Measurements from ENCODE around the gene ERAP2. TPM values are rescaled to one million over a fixed set of nuclear protein-coding genes. Genes with fewer than 3 reads are reported as not detected.
A peak's percentile ranks its signal among the peaks of the same experiment; 100 is the strongest.

Gene ERAP2
- total and polyA plus RNA-seq, 12 donors: 0.92 to 29.7 (median 5.5) TPM

- 80 to 84% methylated on average over 3 of the region's 3 CpGs for WGBS, 2 donors
- Histone ChIP-seq H3K9me3 (no peaks in the 10 kb centered on the region), H3K4me3 (no peak overlapping the region), H3K4me1 (peaks cover 0 to 54% (median 25%) of the 10 kb centered on the region in 9 donors), H3K36me3 (no peaks in the 10 kb centered on the region), H3K27ac (peak overlapping the region in 1 of 10 donors; percentile 3), H3K27me3 (no peaks in the 10 kb centered on the region)
- intact Hi-C loops (cut with DNase I): no loop called here
- no peak for ATAC-seq
- DNase-seq: no peak
- TF ChIP-seq CTCF (IDR thresholded peaks at IDR 0.05): no peak
These were observed 64.3 kb downstream of the ERAP2 start for GRCh38 chr5:96940586-96940985.

- no peaks in the 10 kb centered on the region for H3K9me3 ChIP-seq
- DNase-seq: no peak
- TF ChIP-seq CTCF (IDR thresholded peaks at IDR 0.05): no peak
- no peaks in the 10 kb centered on the region for H3K27me3 ChIP-seq
- intact Hi-C loops (cut with DNase I): no loop called here
- no peaks in the 10 kb centered on the region for H3K36me3 ChIP-seq
- H3K4me1 ChIP-seq: peaks cover 0 to 58% (median 25%) of the 10 kb centered on the region in 9 donors
- WGBS, 2 donors: 55 to 85% methylated on average over 4 of the region's 4 CpGs
- no peak overlapping the region for H3K27ac ChIP-seq
- no peak for ATAC-seq
- H3K4me3 ChIP-seq: no peak overlapping the region
These were observed 64.8 kb downstream of the ERAP2 start for GRCh38 chr5:96941140-96941539.

GRCh38 chr5:96942078-96942477, 65.8 kb downstream of the ERAP2 start:
- no peaks in the 10 kb centered on the region for H3K27me3 ChIP-seq
- intact Hi-C loops (cut with DNase I): no loop called here
- ATAC-seq: no peak

GRCh38 chr5:96942911-96943310, 66.6 kb downstream of the ERAP2 start:
- WGBS, 2 donors: 94% methylated on average over 1 of the region's 1 CpG
- H3K27me3 ChIP-seq: no peaks in the 10 kb centered on the region
- no peaks in the 10 kb centered on the region for H3K9me3 ChIP-seq
- DNase-seq (no peak), ATAC-seq (no peak)
- H3K36me3 ChIP-seq: no peaks in the 10 kb centered on the region
- TF ChIP-seq CTCF (IDR thresholded peaks at IDR 0.05): no peak
- H3K4me1 ChIP-seq: peaks cover 0 to 61% (median 23%) of the 10 kb centered on the region in 9 donors
- intact Hi-C loops (cut with DNase I): no loop called here
- no peak overlapping the region for H3K27ac ChIP-seq
- H3K4me3 ChIP-seq: no peak overlapping the region

More at GRCh38 chr5:96942078-96942477, 65.8 kb downstream of the ERAP2 start:
- no peak for DNase-seq
- no peak for TF ChIP-seq CTCF (IDR thresholded peaks at IDR 0.05)
- Histone ChIP-seq H3K27ac (no peak overlapping the region), H3K4me3 (no peak overlapping the region), H3K36me3 (no peaks in the 10 kb centered on the region), H3K4me1 (peaks cover 0 to 62% (median 26%) of the 10 kb centered on the region in 9 donors), H3K9me3 (no peaks in the 10 kb centered on the region)
- WGBS, 2 donors: 95 to 97% methylated on average over 9 of the region's 9 CpGs

Measured in heart right ventricle (tissue), 16 donors.